OCI-LY7 (cell line): Measurements from ENCODE around the gene ENHO. TPM values are rescaled to one million over a fixed set of nuclear protein-coding genes. Genes with fewer than 3 reads are reported as not detected.

ENCODE experiments used
- BruUV-seq: library from RNA; stranded (reverse); fragments of 400-500 nt; replicated peaks from 2 replicates; lab custom pipeline; 2021; lab: Mats Ljungman, UMichigan
- CTCF ChIA-PET: fragments of 300-600 bp; sonication (Branson Sonifier 250); formaldehyde crosslinking; loops from one replicate; lab custom pipeline; 2022; ENCODE audit warnings: antibody characterized with exemption; ENCODE audit not compliant: unreplicated experiment; lab: Charles Lee
- POLR2A ChIA-PET: fragments of 300-600 bp; sonication (Branson Sonifier 250); formaldehyde crosslinking; loops from one replicate; lab custom pipeline; 2022; ENCODE audit warnings: antibody characterized with exemption; lab: Charles Lee
- DNase-seq: peaks from one replicate; pipeline ENCODE4 v3.0.0-alpha.2; 2015; ENCODE audit warnings: low spot score
- H2AFZ ChIP-seq: fragments of 200-600 bp; sonication (generic), shearing (Covaris generic); 2 replicates; pipeline ENCODE4 v1.6.1; 2014; ENCODE audit warnings: mild to moderate bottlenecking, antibody characterized with exemption, low read length, moderate library complexity
- H3K27ac ChIP-seq: fragments of 200-600 bp; sonication (generic); 2 replicates; pipeline ENCODE4 v1.5.1; 2014; ENCODE audit warnings: mixed run types, low read depth, mild to moderate bottlenecking, moderate library complexity, low read length, inconsistent platforms; ENCODE audit not compliant: poor library complexity, severe bottlenecking
- H3K36me3 ChIP-seq: fragments of 200-600 bp; sonication (generic); 2 replicates; pipeline ENCODE4 v1.6.1; 2014; ENCODE audit warnings: mild to moderate bottlenecking, antibody characterized with exemption, low read length, moderate library complexity, mixed read lengths; ENCODE audit not compliant: insufficient read depth
- H3K4me1 ChIP-seq: fragments of 200-600 bp; sonication (generic); 2 replicates; pipeline ENCODE4 v1.5.1; 2014; ENCODE audit warnings: mild to moderate bottlenecking, low read length; ENCODE audit not compliant: insufficient read depth, poor library complexity, severe bottlenecking
- H3K4me2 ChIP-seq: fragments of 200-600 bp; sonication (generic); 2 replicates; pipeline ENCODE4 v1.6.1; 2014; ENCODE audit warnings: mild to moderate bottlenecking, low read length
- H3K4me3 ChIP-seq: fragments of 200-600 bp; sonication (generic); 2 replicates; pipeline ENCODE4 v1.5.1; 2014; ENCODE audit warnings: mild to moderate bottlenecking, low read depth, low read length; ENCODE audit not compliant: poor library complexity, severe bottlenecking
- H3K79me2 ChIP-seq: fragments of 200-600 bp; sonication (generic); 2 replicates; pipeline ENCODE4 v1.6.1; 2016; ENCODE audit warnings: low read depth, mild to moderate bottlenecking, low read length, moderate library complexity, mixed read lengths; ENCODE audit not compliant: insufficient read depth
- H3K9me2 ChIP-seq: fragments of 200-600 bp; sonication (generic); 2 replicates; pipeline ENCODE4 v1.6.1; 2016; ENCODE audit warnings: mild to moderate bottlenecking, low read length, mixed read lengths; ENCODE audit not compliant: insufficient read depth
- H3K9me3 ChIP-seq: fragments of 200-600 bp; sonication (generic); 2 replicates; pipeline ENCODE4 v1.6.1; 2014; ENCODE audit warnings: mild to moderate bottlenecking, mixed run types, low read length, mixed read lengths
- H4K20me1 ChIP-seq: fragments of 200-600 bp; sonication (generic); 2 replicates; pipeline ENCODE4 v1.6.1; 2014; ENCODE audit warnings: mild to moderate bottlenecking, antibody characterized with exemption, low read length, moderate library complexity, mixed read lengths; ENCODE audit not compliant: insufficient read depth
- CTCF ChIP-seq: fragments of 200-600 bp; sonication (generic); conservative IDR thresholded peaks from 2 replicates; pipeline ENCODE4 v1.5.1; 2014; ENCODE audit warnings: mild to moderate bottlenecking, antibody characterized with exemption, low read length, moderate library complexity, mixed read lengths
- EZH2phosphoT487 ChIP-seq: fragments of 200-600 bp; sonication (generic); IDR thresholded peaks from 2 replicates; pipeline ENCODE4 v1.6.1; 2018; ENCODE audit warnings: low read depth, borderline replicate concordance, mild to moderate bottlenecking, mixed run types, antibody characterized with exemption, low read length, moderate library complexity, mixed read lengths
- intact Hi-C: fragments of 100-400 bp; cut with micrococcal nuclease; formaldehyde crosslinking; loops from one replicate; pipeline ENCODE4 v1.10.0; 2022; ENCODE audit not compliant: unreplicated experiment
- total RNA-seq, 2 experiments: library from RNA; depleted of rRNA in 1 of 2; stranded (reverse); fragments of >200 nt in 1 of 2; shearing (Covaris generic) in 1 of 2; gene quantifications; 2 replicates each; pipeline ENCODE4 v1.2.3, GENCODE V29; 2014 to 2022

The ENHO gene
- total RNA-seq, 2 experiments from 2014 or later: 0.91 TPM; not detected in 1

GRCh38 chr9:34546834-34547827 is 24.3 kb upstream of the ENHO start:
- ChIA-PET POLR2A (no interaction called here), CTCF (no interaction called here)
- Histone ChIP-seq H4K20me1 (no peaks in the 10 kb centered on the region), H3K4me2 (no peak overlapping the region), H2AFZ (no peak overlapping the region), H3K9me3 (no peaks in the 10 kb centered on the region), H3K27ac (no peak overlapping the region), H3K4me3 (no peak overlapping the region), H3K9me2 (no peaks in the 10 kb centered on the region), H3K4me1 (no peaks in the 10 kb centered on the region), H3K79me2 (no peaks in the 10 kb centered on the region), H3K36me3 (no peaks in the 10 kb centered on the region)
- peak; percentile 54 for DNase-seq
- no TSS peak for BruUV-seq
- intact Hi-C loops: loop anchor here (1.0 to 5.0 kb wide), 3 partner anchors 56 to 140 kb away; no protein-coding TSS in a partner anchor
- TF ChIP-seq EZH2phosphoT487: no peak
- TF ChIP-seq CTCF: peak; percentile 78

- H4K20me1 ChIP-seq: no peaks in the 10 kb centered on the region
- H3K36me3 ChIP-seq: no peaks in the 10 kb centered on the region
- no peak overlapping the region for H2AFZ ChIP-seq
- TF ChIP-seq EZH2phosphoT487: no peak
- no peak for TF ChIP-seq CTCF
- no peak overlapping the region for H3K4me3 ChIP-seq
- no TSS peak for BruUV-seq
- H3K9me3 ChIP-seq: no peaks in the 10 kb centered on the region
- H3K27ac ChIP-seq: no peak overlapping the region
- DNase-seq: no peak
- H3K79me2 ChIP-seq: no peaks in the 10 kb centered on the region
- CTCF ChIA-PET: no interaction called here
- no peak overlapping the region for H3K4me2 ChIP-seq
- POLR2A ChIA-PET: no interaction called here
- intact Hi-C loops: loop anchor here (2.0 to 5.0 kb wide), 2 partner anchors 109 to 139 kb away; no protein-coding TSS in a partner anchor
- H3K4me1 ChIP-seq: no peaks in the 10 kb centered on the region
- H3K9me2 ChIP-seq: no peaks in the 10 kb centered on the region
Observed at GRCh38 chr9:34546102-34546833, 23.5 kb upstream of the ENHO start.
